Keratinocyte (primary cell): ENCODE data around the gene CECR2. TPM values are rescaled to one million over a fixed set of nuclear protein-coding genes. Genes with fewer than 3 reads are reported as not detected.

ENCODE experiments used
- DNase-seq: peaks from one replicate; pipeline ENCODE4 v3.0.0-alpha.2; 2011; ENCODE audit warnings: low read depth, missing footprints, low spot score
- FAIRE-seq: peaks from 2 replicates; lab custom pipeline; 2011; peaks lifted over from hg19 to GRCh38; lab: Jason Lieb, UNC
- H2AFZ ChIP-seq: 2 replicates; pipeline ENCODE4 v1.6.0; 2012; ENCODE audit warnings: low read length, control low read depth, inconsistent platforms; ENCODE audit not compliant: control insufficient read depth
- H3K27ac ChIP-seq: 2 replicates; pipeline ENCODE4 v1.5.1; 2011; ENCODE audit warnings: low read length; ENCODE audit not compliant: control insufficient read depth, insufficient read depth
- H3K27me3 ChIP-seq: 3 replicates; pipeline ENCODE4 v1.6.0; 2011; ENCODE audit warnings: low read length; ENCODE audit not compliant: control insufficient read depth, insufficient read depth; ENCODE audit errors: extremely low read depth
- H3K36me3 ChIP-seq, 2 experiments: 2 replicates in 1 of 2; 3 replicates in 1 of 2; pipeline ENCODE4 v1.5.1; 2011; ENCODE audit warnings: low read length in 2 of 2, mild to moderate bottlenecking in 1 of 2; ENCODE audit not compliant: control insufficient read depth in 2 of 2, insufficient read depth in 2 of 2; ENCODE audit errors: extremely low read depth in 1 of 2
- H3K4me1 ChIP-seq: 3 replicates; pipeline ENCODE4 v1.5.1; 2011; ENCODE audit warnings: low read length; ENCODE audit not compliant: control insufficient read depth, insufficient read depth; ENCODE audit errors: extremely low read depth
- H3K4me2 ChIP-seq: 3 replicates; pipeline ENCODE4 v1.6.0; 2011; ENCODE audit warnings: low read depth, low read length; ENCODE audit not compliant: control insufficient read depth, insufficient read depth; ENCODE audit errors: extremely low read depth
- H3K4me3 ChIP-seq, 3 experiments: fragments of 200-600 bp in 1 of 3; sonication (generic) in 1 of 3; 2 replicates in 2 of 3; 3 replicates in 1 of 3; pipeline ENCODE4 v1.5.1; 2011 to 2016; ENCODE audit warnings: low read length in 3 of 3, mild to moderate bottlenecking in 3 of 3, control low read depth in 2 of 3, inconsistent platforms in 1 of 3, low read depth in 1 of 3, mixed read lengths in 1 of 3, mixed run types in 1 of 3, moderate library complexity in 1 of 3; ENCODE audit not compliant: control insufficient read depth in 2 of 3, insufficient read depth in 2 of 3; ENCODE audit errors: extremely low read depth in 1 of 3
- H3K79me2 ChIP-seq: 2 replicates; pipeline ENCODE4 v1.6.0; 2012; ENCODE audit warnings: low read length; ENCODE audit not compliant: control insufficient read depth, insufficient read depth
- H3K9ac ChIP-seq: 3 replicates; pipeline ENCODE4 v1.6.0; 2011; ENCODE audit warnings: low read length; ENCODE audit not compliant: control insufficient read depth, insufficient read depth; ENCODE audit errors: extremely low read depth
- H3K9me1 ChIP-seq: 3 replicates; pipeline ENCODE4 v1.6.0; 2011; ENCODE audit warnings: low read length; ENCODE audit not compliant: control insufficient read depth, insufficient read depth; ENCODE audit errors: extremely low read depth
- H3K9me3 ChIP-seq: 2 replicates; pipeline ENCODE4 v1.5.1; 2012; ENCODE audit warnings: low read depth, low read length; ENCODE audit not compliant: control insufficient read depth
- H4K20me1 ChIP-seq: 3 replicates; pipeline ENCODE4 v1.6.0; 2011; ENCODE audit warnings: low read length; ENCODE audit not compliant: control insufficient read depth, insufficient read depth; ENCODE audit errors: extremely low read depth
- EZH2 ChIP-seq: IDR thresholded peaks from one replicate; pipeline ENCODE4 v1.6.1; 2012; ENCODE audit warnings: inconsistent platforms, mild to moderate bottlenecking, low read length, moderate library complexity
- dilution Hi-C: fragments of 300-500 bp; cut with MboI; formaldehyde crosslinking; loops from one replicate; pipeline ENCODE4 v1.7.0; 2020; ENCODE audit warnings: low sequenced_read_pairs; ENCODE audit not compliant: extremely low pct_ligation_motif_present
- polyA plus RNA-seq, 5 experiments: library from polyadenylated mRNA; depleted of rRNA in 3 of 5; stranded (reverse) in 3 of 5; stranded (forward) in 1 of 5; unstranded in 1 of 5; fragments of >200 nt; gene quantifications; 1 replicate in 1 of 5; 2 replicates in 3 of 5; 3 replicates in 1 of 5; pipeline versions ENCODE4 v1.2.1 to v1.2.3, GENCODE V29; 2011 to 2012; ENCODE audit warnings: missing spikeins in 2 of 5, low read depth in 1 of 5, low replicate concordance in 1 of 5
- TF ChIP-seq, protein P1 (sequence below), 3 experiments: IDR thresholded peaks in 1 of 3; conservative IDR thresholded peaks in 1 of 3; optimal IDR thresholded peaks in 1 of 3; 2 replicates in 2 of 3; 3 replicates in 1 of 3; pipeline versions ENCODE3 to v1.5.1; 2011; ENCODE audit warnings: low read length in 3 of 3, mild to moderate bottlenecking in 3 of 3, moderate library complexity in 2 of 3, control low read depth in 1 of 3, inconsistent platforms in 1 of 3; ENCODE audit not compliant: insufficient read depth in 2 of 3; ENCODE audit errors: extremely low read depth in 1 of 3

CECR2 gene
- polyA plus RNA-seq, 1 donor (not counting 4 experiments of a cell fraction or from before 2014, with no cell fraction given), result not detected

DNA sequence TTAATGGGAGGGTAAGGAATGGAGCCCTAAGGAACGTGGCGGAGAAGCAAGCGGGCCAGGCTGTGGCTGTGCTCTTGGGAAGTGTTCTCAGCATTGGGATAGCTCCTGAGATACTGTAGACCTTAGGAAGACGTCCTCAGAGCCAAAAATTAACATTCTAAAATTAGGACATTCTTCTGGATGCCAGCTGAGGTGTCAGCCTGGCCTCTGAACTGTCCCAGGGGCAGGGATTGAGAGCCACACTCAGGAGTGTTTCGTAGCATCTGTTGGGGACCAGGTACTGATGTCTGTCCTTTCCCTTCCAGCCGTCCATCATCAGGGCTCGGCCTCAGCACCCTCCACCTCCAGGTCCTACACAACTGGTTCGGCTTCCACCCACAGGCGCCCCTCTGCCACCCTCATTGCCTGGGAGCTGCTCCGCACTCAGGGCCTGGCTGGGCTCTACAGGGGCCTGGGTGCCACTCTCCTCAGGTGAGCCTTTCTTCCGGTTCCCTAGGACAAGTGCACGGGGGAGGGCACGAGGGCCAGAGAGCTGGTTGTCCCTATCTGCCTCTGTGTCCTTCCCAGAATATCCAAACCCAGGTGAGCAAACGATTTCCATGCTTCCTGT, 217.7 kb downstream of the CECR2 start:
- no peak overlapping the region for H3K4me3 ChIP-seq
- TF ChIP-seq EZH2, result no peak
- TF ChIP-seq, protein P1, sequence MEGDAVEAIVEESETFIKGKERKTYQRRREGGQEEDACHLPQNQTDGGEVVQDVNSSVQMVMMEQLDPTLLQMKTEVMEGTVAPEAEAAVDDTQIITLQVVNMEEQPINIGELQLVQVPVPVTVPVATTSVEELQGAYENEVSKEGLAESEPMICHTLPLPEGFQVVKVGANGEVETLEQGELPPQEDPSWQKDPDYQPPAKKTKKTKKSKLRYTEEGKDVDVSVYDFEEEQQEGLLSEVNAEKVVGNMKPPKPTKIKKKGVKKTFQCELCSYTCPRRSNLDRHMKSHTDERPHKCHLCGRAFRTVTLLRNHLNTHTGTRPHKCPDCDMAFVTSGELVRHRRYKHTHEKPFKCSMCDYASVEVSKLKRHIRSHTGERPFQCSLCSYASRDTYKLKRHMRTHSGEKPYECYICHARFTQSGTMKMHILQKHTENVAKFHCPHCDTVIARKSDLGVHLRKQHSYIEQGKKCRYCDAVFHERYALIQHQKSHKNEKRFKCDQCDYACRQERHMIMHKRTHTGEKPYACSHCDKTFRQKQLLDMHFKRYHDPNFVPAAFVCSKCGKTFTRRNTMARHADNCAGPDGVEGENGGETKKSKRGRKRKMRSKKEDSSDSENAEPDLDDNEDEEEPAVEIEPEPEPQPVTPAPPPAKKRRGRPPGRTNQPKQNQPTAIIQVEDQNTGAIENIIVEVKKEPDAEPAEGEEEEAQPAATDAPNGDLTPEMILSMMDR (optimal IDR thresholded peaks at IDR 0.05 in 1 of 3, IDR thresholded peaks at IDR 0.05 in 1 of 3, conservative IDR thresholded peaks at IDR 0.05 in 1 of 3; ENCODE audit: extremely low read depth in 1 of 3, insufficient read depth in 2 of 3, low read length in 3 of 3), result no peak
- H3K79me2 ChIP-seq, result no peaks in the 10 kb centered on the region
- H3K36me3 ChIP-seq, result peaks cover 3 to 10% of the 10 kb centered on the region in 2 experiments
- DNase-seq (no peak), FAIRE-seq (no peak)
- dilution Hi-C loops, result no loop called here
- no peaks in the 10 kb centered on the region for H3K9me1 ChIP-seq
- no peak overlapping the region for H2AFZ ChIP-seq
- H3K27ac ChIP-seq, result no peak overlapping the region
- H3K4me1 ChIP-seq, result no peaks in the 10 kb centered on the region
- no peaks in the 10 kb centered on the region for H3K9me3 ChIP-seq
- H3K4me2 ChIP-seq, result no peak overlapping the region
- H4K20me1 ChIP-seq, result no peaks in the 10 kb centered on the region
- no peak overlapping the region for H3K9ac ChIP-seq
- no peaks in the 10 kb centered on the region for H3K27me3 ChIP-seq

DNA sequence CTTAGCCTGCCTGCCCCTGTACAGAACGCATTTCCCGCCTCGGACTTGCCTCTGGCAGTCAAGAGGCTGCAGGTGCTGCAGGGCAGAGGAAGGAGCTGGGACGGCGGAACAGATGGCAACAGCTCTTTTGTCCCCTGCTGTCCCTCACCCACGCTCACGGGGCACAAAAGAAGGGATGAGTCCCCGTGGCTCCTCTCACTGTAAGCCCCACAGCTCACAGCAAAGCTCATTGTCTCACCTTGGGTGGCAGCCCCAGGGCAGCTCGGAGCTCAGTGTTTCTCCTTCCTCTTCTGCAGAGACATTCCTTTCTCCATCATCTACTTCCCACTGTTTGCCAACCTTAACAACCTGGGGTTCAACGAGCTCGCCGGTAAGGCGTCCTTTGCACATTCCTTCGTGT, 218.4 kb downstream of the CECR2 start:
- Histone ChIP-seq H3K9me3 (no peaks in the 10 kb centered on the region), H3K4me3 (no peak overlapping the region), H4K20me1 (no peaks in the 10 kb centered on the region), H3K27me3 (no peaks in the 10 kb centered on the region), H3K9ac (no peak overlapping the region), H2AFZ (no peak overlapping the region), H3K79me2 (no peaks in the 10 kb centered on the region), H3K36me3 (peaks cover 7 to 15% of the 10 kb centered on the region in 2 experiments), H3K4me2 (no peak overlapping the region), H3K27ac (no peak overlapping the region), H3K4me1 (no peaks in the 10 kb centered on the region), H3K9me1 (no peaks in the 10 kb centered on the region)
- no peak for DNase-seq
- dilution Hi-C loops, result no loop called here
- no peak for FAIRE-seq
- TF ChIP-seq, protein P1 (optimal IDR thresholded peaks at IDR 0.05 in 1 of 3, IDR thresholded peaks at IDR 0.05 in 1 of 3, conservative IDR thresholded peaks at IDR 0.05 in 1 of 3; ENCODE audit: extremely low read depth in 1 of 3, insufficient read depth in 2 of 3, low read length in 3 of 3), result no peak
- no peak for TF ChIP-seq EZH2
